ENCODE results near the gene IFITM1. TPM values are rescaled to one million over a fixed set of nuclear protein-coding genes. Genes with fewer than 3 reads are reported as not detected.

IFITM1 gene
- total and polyA plus RNA-seq, 2 of the 8 experiments (the other 6 are each of a cell fraction or from before 2014, with no cell fraction given), result 394 to 1,464 TPM

DNA sequence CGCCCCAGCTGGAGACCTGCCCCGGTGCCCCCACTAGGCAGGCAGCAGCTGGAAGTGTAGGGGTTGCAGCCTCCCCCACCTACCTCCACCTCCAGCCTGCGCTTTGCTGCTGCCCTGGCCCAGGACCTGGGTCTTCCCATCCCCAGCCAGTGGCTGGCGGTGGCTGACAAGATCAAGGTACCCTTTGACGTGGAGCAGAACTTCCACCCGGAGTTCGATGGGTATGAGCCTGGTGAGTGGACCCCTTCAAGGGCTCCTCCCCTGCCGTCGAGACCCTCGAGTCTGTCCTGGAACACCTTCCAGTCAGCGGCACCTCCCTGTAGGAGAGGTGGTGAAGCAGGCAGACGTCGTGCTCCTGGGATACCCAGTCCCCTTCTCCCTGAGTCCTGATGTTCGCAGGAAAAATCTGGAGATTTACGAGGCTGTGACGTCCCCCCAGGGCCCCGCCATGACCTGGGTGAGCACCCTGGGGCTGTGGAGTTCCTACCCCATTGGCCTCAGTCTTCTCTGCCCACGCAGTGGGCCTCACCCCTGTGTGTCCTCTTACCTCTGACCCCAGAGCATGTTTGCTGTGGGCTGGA is 20.5 kb upstream of the IFITM1 start:
- WGBS, 2 experiments (ENCODE audit: extremely low coverage in 1 of 2, insufficient coverage in 1 of 2, insufficient read length in 1 of 2, insufficient replicate concordance in 2 of 2, low coverage in 1 of 2, low lambda C conversion rate in 2 of 2, missing lambda C conversion rate in 1 of 2), result 86% methylated on average over 16 of the region's 18 CpGs; no CpG with 5 or more reads in 1 of the 2 experiments
- Histone ChIP-seq H3K4me2 (ENCODE audit: insufficient read depth in 1 of 2, low read depth in 2 of 2, low read length in 2 of 2) (no peak overlapping the region), H2AFZ (ENCODE audit: low read length) (no peak overlapping the region), H4K5ac (ENCODE audit: insufficient read length, low read depth, low read length) (no peak overlapping the region), H3K79me2 (ENCODE audit: control insufficient read depth in 1 of 2, insufficient read depth in 2 of 2, low read length in 2 of 2) (no peaks in the 10 kb centered on the region), H4K91ac (replicated peaks; ENCODE audit: insufficient read length, low read length) (no peak overlapping the region), H4K20me1 (replicated peaks in 1 of 2; ENCODE audit: control insufficient read depth in 1 of 2, insufficient read depth in 2 of 2, low read length in 2 of 2) (no peaks in the 10 kb centered on the region), H3K9ac (replicated peaks in 1 of 4; ENCODE audit: extremely low read depth in 1 of 4, low read depth in 3 of 4, low read length in 3 of 4) (no peak overlapping the region), H3K27me3 (replicated peaks in 1 of 4; ENCODE audit: control insufficient read depth in 3 of 4, extremely low read depth in 1 of 4, insufficient read depth in 3 of 4, low read length in 3 of 4) (peaks cover under 1 to 2% (median 2%) of the 10 kb centered on the region in 4 experiments; a peak in 6 of 7 replicates), H3K56ac (replicated peaks; ENCODE audit: insufficient read length, low read depth, low read length) (no peak overlapping the region), H3K79me1 (ENCODE audit: low read depth, low read length) (0 out of 2 replicates have a peak, but pooled peaks cover 4% of the 10 kb centered on the region), H3K4ac (replicated peaks; ENCODE audit: insufficient read length, low read depth, low read length) (no peak overlapping the region), H2BK120ac (replicated peaks; ENCODE audit: low read depth, low read length) (no peak overlapping the region), H2BK5ac (ENCODE audit: low read depth, low read length) (0 out of 2 replicates have a peak overlapping the region, but pooled peaks have one; percentile 24), H2BK12ac (ENCODE audit: low read depth, low read length) (no peak overlapping the region), H3K23ac (ENCODE audit: insufficient read length) (no peak overlapping the region), H3K18ac (ENCODE audit: extremely low read depth, low read length) (no peak overlapping the region), H2AK5ac (ENCODE audit: low read depth, low read length) (no peak overlapping the region), H3K9me3 (ENCODE audit: insufficient read depth in 2 of 2, low read depth in 1 of 2, low read length in 1 of 2) (no peaks in the 10 kb centered on the region), H2BK20ac (ENCODE audit: low read length) (no peak overlapping the region), H3K27ac (ENCODE audit: low read depth, low read length) (no peak overlapping the region), H3K36me3 (ENCODE audit: control insufficient read depth in 2 of 4, insufficient read depth in 4 of 4, low read length in 3 of 4) (peaks cover 3 to 30% (median 15%) of the 10 kb centered on the region in 4 experiments; a peak in 6 of 8 replicates), H3K4me1 (replicated peaks in 1 of 4; ENCODE audit: control insufficient read depth in 3 of 4, insufficient read depth in 4 of 4, low read length in 3 of 4) (peaks cover 0 to 35% (median 24%) of the 10 kb centered on the region in 4 experiments; a peak in 6 of 7 replicates), H3K4me3 (ENCODE audit: extremely low read depth in 1 of 4, insufficient read depth in 2 of 4, low read depth in 3 of 4, low read length in 4 of 4) (no peak overlapping the region), H2BK15ac (ENCODE audit: low read length) (0 out of 2 replicates have a peak overlapping the region, but pooled peaks have one; percentile 46), H3K14ac (ENCODE audit: insufficient read length) (no peak overlapping the region), H4K8ac (ENCODE audit: extremely low read depth, insufficient read depth, low read length) (no peak overlapping the region), H3K23me2 (ENCODE audit: low read depth, low read length) (peaks cover 2% of the 10 kb centered on the region; the same call in 1 of the 2 replicates)
- FAIRE-seq, result no peak
- POLR2A ChIA-PET (ENCODE audit: partially characterized antibody), result interaction anchor here (0.9 to 3.0 kb wide), 3 partner anchors 8 to 25 kb away, joined by 3 to 17 read pairs (median 9); no protein-coding TSS in a partner anchor
- CTCF ChIA-PET (ENCODE audit: partially characterized antibody), result interaction anchor here (0.8 to 3.4 kb wide), 4 partner anchors 8 to 43 kb away, joined by 3 to 29 read pairs (median 7); partner anchors contain the start of gene IFITM2
- no peak for DNase-seq (ENCODE audit: low read depth in 1 of 2, low spot score in 2 of 2)
- TF ChIP-seq TAF1 (IDR thresholded peaks at IDR 0.05; ENCODE audit: low read depth, low read length), result no peak
- TF ChIP-seq SUZ12 (IDR thresholded peaks at IDR 0.05; ENCODE audit: low read length), result no peak
- TF ChIP-seq CHD1 (IDR thresholded peaks at IDR 0.05; ENCODE audit: low read depth, low read length), result no peak
- TF ChIP-seq POU5F1 (IDR thresholded peaks at IDR 0.05; ENCODE audit: low read depth, low read length), result no peak
- no peak for TF ChIP-seq RFX5 (IDR thresholded peaks at IDR 0.05; ENCODE audit: borderline replicate concordance, low read depth, low read length)
- no peak for TF ChIP-seq SP2 (IDR thresholded peaks at IDR 0.05; ENCODE audit: low read length)
- TF ChIP-seq, protein P1, sequence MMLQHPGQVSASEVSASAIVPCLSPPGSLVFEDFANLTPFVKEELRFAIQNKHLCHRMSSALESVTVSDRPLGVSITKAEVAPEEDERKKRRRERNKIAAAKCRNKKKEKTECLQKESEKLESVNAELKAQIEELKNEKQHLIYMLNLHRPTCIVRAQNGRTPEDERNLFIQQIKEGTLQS (IDR thresholded peaks at IDR 0.05; ENCODE audit: insufficient read depth, low read depth, low read length), result no peak
- no peak for TF ChIP-seq CBX5 (IDR thresholded peaks at IDR 0.05; ENCODE audit: low read depth, low read length)
- no peak for TF ChIP-seq SAP30 (IDR thresholded peaks at IDR 0.05; ENCODE audit: insufficient read depth, insufficient replicate concordance, low read length)
- no peak for TF ChIP-seq FOSL1 (IDR thresholded peaks at IDR 0.05; ENCODE audit: insufficient read depth, low read depth, low read length)
